GM18868 (cell line): Measurements from ENCODE around the gene EIF4E2.
"Not testable (repeated sequence)": the region's sequence is repeated elsewhere in the genome, so short reads cannot be mapped to it uniquely, and the experiment has no call there.

ENCODE experiments used
- ATAC-seq: cut with Tn5 transposase; IDR thresholded peaks from one replicate; pipeline ENCODE4 v1.9.1; 2021; ENCODE audit warnings: mild to moderate bottlenecking, moderate library complexity; ENCODE audit not compliant: unreplicated experiment

The EIF4E2 gene

GRCh38 chr2:232556426-232556825 lies 5.9 kb downstream of the EIF4E2 start:
- no peak for ATAC-seq

DNA sequence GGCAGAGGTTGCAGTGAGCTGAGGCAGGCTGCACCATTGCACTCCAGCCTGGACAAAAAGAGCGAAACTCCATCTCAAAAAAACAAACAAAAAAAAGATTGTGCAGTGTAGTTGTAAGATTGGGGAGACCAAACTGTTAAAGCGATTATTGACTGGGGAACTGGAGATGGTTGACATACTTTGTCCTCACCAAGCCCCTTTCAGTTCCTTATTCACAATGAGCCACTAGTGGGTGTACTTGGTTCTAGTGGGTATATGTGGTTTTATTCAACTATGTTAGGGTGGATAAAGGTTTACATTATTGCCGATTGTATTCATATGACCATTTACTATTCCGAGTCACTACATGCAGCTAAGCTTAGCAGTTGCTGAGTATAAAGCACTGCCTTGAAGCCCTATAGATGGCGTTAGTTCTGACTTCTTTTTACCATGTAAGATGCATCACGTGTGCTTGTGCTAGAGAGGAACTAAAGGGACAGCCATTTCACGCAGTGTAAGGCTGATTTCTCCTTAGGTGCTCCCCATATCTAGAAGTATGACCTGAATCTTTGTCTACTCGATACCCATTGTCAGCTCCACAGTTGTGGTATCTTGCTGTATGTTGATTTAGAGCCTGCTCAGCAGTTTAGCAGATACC lies 12.1 kb downstream of the EIF4E2 start:
- no peak for ATAC-seq

DNA sequence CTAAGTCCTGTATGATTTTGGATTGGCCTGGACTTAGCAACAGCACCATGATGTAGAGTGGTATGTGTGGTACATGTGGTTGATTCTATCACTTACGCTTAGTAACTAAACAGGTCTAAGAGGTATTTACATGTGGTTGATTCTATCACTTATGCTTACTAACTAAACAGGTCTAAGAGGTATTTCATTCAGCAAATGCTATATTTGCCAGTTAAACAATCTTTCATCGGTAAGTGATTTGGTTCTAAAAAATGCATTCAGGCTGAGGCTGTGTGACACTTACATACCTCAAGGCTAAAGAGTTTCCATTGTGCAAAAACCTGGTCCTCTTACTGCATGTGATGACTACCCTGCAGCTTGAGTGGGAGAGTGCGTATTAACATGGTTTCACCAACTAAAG lies 13.1 kb downstream of the EIF4E2 start:
- ATAC-seq, result no peak

DNA sequence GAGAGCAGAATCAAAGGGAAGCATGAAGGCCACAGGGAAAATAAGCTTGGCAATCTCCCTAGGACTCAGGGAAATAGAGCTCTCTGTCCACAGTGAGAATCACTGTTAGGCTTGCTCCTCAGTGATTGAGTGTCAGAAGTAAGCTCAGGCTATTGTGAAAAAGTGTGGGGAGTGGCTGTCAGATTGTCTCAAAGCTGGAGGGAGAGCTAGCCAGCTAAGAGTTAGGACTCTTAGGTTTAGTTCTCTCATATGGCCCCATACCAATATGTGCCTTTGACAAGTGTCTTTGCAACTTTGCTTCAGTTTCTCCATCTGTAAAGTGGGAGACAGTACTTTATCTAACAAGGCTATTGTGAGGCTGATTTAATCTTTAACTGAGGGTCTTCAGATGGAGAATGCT lies 17.2 kb downstream of the EIF4E2 start:
- ATAC-seq, result no peak

DNA sequence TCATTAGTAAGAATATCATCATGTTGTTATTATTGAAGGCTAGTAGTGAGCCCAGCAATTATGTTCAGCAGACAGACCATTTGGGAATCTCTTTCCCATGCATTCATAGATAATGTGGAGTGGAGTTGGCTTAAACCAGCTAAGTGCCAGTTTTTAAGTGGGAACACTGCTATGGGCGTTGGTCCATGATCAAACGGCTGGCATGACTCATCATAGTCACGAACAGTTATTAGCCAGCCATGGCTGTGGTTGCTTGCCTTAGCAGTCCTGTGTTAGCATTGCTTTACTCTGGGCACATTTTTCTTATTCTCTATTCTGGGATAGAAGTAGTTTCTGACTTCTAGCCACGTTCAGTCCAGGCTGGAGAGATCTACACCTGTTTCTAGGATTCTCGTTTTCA lies 17.7 kb downstream of the EIF4E2 start:
- ATAC-seq, result no peak

DNA sequence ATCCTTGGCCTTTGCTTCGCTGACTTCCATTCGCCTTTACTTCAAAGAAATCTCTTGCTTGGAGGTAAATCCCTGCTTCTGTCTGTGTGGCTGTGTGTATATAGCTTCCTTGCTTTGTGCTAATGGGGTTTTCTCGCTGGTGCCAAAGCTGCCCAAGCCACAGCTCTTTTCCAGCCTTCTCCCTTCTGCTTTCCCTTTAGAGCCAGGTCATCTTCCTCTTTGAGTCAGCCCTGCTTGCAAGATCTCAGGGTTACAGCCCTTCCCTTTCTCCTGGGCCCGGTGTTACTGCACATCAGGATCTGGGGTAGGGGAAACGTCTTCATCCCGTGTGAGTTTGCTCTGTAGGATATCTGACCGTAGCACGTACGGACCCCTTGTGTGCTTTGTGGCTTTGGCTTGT lies 19.1 kb downstream of the EIF4E2 start:
- no peak for ATAC-seq

DNA sequence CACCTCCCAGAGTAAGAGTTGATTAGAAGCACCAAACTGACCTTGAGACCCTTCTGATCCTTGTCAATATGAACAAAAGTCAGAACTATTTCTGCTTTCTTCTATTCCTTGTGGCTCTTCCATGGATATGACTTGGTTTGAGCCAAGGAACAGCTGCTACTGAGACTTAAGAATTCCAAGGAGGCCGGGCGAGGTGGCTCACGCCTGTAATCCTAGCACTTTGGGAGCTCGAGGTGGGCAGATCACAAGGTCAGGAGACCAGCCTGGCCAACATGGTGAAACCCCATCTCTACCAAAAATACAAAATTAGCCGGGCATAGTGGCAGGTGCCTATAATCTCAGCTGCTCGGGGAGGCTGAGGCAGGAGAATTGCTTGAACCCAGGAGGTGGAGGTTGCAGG lies 20.0 kb downstream of the EIF4E2 start:
- ATAC-seq, result not testable (repeated sequence)

- ATAC-seq, result no peak
Observed at GRCh38 chr2:232571026-232571474, 20.6 kb downstream of the EIF4E2 start.

- ATAC-seq, result no peak
Observed at GRCh38 chr2:232573042-232573441, 22.6 kb downstream of the EIF4E2 start.

DNA sequence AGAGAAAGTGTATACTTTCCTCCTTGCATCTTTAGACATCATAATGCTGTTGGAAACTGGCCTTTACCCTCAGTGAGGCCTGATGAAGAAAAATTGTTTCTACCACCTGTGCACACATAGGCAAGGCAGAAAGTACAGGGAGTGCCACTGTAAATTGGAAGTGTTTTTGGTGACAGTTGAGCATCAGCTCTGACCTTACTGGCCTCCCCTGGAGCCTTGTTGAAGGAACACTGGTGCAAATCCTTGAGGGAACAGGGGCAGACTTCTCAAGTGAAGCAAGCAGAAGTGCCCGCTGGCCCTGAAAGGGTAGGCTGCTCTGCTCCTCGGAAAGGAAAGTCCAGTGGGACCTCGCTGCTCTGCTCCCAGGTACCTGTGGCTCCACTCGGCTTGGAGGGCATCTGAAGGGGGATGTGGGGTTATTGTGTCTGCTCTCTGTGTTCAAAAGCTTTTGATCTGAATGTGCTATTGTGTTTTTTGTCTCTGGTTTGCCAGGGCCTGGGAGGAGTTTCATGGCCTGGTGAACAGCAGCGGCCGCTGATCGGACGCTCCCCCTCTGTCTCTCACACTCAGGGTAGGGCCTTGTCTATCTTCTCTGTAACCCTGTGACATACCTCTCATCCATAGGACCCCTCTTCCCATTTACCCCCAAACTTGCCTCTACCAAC lies 23.4 kb downstream of the EIF4E2 start:
- no peak for ATAC-seq

GRCh38 chr2:232574674-232575403 lies 24.4 kb downstream of the EIF4E2 start:
- ATAC-seq, result no peak

GRCh38 chr2:232575404-232575746 lies 24.9 kb downstream of the EIF4E2 start:
- ATAC-seq, result no peak

- ATAC-seq, result no peak
Observed at GRCh38 chr2:232576995-232577394, 26.5 kb downstream of the EIF4E2 start.

- ATAC-seq, result no peak
Observed at GRCh38 chr2:232577841-232578240, 27.4 kb downstream of the EIF4E2 start.

DNA sequence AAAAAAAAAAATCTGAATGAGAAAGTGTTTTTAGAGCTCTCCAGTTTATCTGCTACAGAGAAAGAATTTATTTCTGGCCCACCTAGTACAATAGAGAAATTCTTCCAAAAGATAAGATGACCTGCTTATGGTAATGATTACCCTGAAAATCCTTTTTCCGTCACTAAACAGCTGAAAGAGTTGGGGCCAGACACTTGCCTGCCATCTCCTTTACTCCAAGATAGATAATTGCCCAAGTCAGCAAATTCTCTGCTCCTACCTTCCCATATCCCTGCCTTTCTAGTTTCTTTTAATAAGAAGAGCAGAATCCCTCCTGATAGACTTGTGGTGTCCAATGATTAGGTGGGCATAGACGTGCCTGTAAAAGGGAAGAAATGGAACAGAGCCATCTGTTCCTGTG lies 28.1 kb downstream of the EIF4E2 start:
- ATAC-seq, result no peak

DNA sequence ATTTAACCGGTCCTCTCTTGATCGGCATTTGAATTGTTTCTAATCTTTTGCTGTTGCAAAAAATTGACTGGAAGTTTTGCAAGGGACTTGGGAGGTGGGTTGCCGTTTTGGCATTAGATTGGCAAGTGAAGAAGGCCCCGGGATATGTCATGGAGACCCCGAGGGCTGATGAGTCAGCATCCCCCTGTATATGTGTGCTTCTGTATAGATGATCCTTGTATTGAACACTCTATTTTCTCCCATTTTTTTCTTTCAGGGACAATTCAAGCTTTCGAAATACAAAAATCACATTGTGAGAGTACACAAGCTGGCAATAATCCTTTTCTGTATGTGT lies 30.1 kb downstream of the EIF4E2 start:
- no peak for ATAC-seq

GRCh38 chr2:232581725-232582124 lies 31.2 kb downstream of the EIF4E2 start:
- ATAC-seq, result no peak

DNA sequence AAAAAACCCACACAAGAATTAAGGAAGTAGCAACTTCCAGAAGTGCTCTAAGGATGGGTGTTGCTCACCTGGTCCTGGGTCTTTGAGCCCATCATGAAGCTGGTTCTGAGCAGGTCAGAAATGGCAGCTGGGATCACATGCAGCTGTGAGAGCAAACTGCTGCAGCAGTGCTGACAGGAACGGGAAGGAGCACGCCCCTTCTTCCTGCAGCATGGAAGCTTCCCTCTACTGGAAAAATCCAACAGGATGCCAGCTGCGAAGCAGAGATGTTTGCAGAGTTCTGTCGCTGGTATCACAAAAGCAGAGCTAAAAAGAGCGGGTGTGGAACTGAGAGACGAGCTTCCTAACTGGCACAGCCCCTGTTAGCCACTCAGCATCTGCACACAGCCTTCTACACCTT lies 33.7 kb downstream of the EIF4E2 start:
- no peak for ATAC-seq

DNA sequence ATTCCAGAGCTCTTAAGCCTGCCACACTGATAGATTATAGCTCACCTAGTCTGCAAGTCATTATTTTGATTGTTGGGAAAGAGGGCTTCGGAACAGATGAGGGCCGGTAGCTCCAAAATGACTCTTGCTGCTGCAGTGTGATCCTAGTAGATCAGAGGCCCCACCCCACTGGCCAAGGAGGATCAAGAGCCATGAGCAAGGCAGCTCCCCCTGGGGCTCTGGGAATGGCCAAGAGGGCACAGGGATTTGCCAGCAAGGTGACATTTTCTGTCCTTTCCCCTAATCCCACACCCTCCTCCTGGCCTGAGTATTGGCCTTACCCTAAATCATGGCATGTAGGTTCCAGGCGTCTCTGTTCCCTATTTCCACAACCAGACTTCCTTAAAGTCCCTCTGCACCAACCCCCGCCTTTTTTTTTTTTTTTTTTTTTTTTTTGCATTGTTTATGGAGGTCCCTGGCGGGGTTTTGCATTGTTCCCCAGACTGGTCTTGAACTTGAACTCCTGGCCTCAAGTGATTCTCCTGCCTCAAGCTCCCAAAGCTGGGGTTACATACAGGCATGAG lies 36.5 kb downstream of the EIF4E2 start:
- ATAC-seq, result no peak

GRCh38 chr2:232587512-232587911 lies 37.0 kb downstream of the EIF4E2 start:
- no peak for ATAC-seq

DNA sequence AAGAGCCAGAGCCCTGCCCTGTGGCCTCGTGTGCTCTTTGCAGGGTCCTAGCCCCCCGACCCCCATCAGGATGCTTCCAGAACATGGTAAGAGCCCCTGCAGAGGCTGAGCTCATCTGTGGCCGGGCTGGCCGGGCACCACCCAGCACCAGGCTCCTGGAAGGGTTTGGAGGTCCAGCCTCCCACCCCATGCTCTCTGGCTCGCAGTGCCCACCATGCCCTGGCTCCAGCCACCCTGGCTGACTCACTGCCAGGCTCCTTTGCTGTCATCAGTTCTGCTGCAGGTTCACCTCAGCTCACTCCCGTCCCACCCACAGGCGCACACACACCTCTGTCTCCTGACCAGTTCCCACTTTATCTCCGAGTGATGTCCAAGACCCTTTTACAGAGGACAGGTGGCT lies 37.5 kb downstream of the EIF4E2 start:
- no peak for ATAC-seq
